PFSK-1 (cell line): ENCODE results near the gene MFSD6.

Experiments used
- FOXP2 ChIP-seq: optimal IDR thresholded peaks from 2 replicates; pipeline ENCODE3; 2011; ENCODE audit warnings: borderline replicate concordance, control low read depth, inconsistent platforms; ENCODE audit not compliant: insufficient read depth; ENCODE audit errors: extremely low read length, extremely low read depth
- POLR2AphosphoS5 ChIP-seq: IDR thresholded peaks from 2 replicates; pipeline ENCODE4 v1.6.1; 2012; ENCODE audit warnings: low read depth, mild to moderate bottlenecking, control low read depth, low read length, moderate library complexity
- SIN3A ChIP-seq: IDR thresholded peaks from 2 replicates; pipeline ENCODE4 v1.6.1; 2012; ENCODE audit warnings: mild to moderate bottlenecking, low read length, moderate library complexity, borderline replicate concordance; ENCODE audit not compliant: insufficient read depth
- TAF1 ChIP-seq: IDR thresholded peaks from 2 replicates; pipeline ENCODE4 v1.6.1; 2012; ENCODE audit warnings: low read length, control low read depth, borderline replicate concordance; ENCODE audit not compliant: insufficient read depth
- TF ChIP-seq, protein P1 (sequence below), 2 experiments: IDR thresholded peaks; 2 replicates each; pipeline versions ENCODE4 v1.6.1 to v1.8.0; 2011 to 2012; ENCODE audit warnings: low read depth in 2 of 2, low read length in 2 of 2, control low read depth in 1 of 2, inconsistent platforms in 1 of 2, mild to moderate bottlenecking in 1 of 2, moderate library complexity in 1 of 2; ENCODE audit not compliant: insufficient read depth in 1 of 2

The MFSD6 gene

DNA sequence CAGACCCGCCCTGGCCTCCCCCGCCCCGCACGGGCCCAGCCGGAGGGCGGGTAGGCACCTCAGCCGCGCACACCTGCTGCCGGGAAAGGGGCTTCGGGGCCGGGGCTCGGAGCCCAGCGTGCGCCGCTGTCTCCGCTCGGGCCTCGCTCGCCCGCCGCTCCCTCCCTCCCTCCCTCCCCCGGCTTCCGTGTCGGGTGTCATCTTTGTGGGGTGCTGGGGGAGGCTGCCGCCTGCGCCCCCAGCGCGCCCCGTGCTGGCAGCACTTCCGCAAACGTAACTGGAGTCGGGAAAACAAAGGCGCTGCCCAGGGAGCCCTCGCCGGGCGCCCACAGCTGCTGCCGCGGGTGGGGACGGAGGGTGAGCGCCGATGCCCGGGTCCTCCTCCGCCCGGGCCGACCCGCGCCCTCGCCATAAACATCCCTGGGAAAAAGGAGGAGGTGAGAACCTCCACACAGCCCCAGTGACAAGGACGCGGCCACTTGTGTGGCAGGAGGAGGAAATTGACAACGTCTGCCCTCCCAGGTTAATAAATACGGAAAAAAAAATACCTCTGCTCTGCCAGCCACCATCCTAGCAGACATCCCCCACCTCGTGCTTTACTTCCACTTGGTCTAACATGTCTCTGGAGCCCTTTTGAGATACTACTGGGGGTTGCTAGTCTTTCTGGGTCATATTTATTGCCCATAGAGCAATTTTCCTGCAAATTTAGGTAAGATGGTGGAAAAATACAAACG is 550 bp downstream of the MFSD6 start:
- no peak for TF ChIP-seq TAF1
- no peak for TF ChIP-seq SIN3A

GRCh38 chr2:190409616-190410015 is 1.5 kb downstream of the MFSD6 start:
- TF ChIP-seq POLR2AphosphoS5: no peak
- TF ChIP-seq, protein P1, sequence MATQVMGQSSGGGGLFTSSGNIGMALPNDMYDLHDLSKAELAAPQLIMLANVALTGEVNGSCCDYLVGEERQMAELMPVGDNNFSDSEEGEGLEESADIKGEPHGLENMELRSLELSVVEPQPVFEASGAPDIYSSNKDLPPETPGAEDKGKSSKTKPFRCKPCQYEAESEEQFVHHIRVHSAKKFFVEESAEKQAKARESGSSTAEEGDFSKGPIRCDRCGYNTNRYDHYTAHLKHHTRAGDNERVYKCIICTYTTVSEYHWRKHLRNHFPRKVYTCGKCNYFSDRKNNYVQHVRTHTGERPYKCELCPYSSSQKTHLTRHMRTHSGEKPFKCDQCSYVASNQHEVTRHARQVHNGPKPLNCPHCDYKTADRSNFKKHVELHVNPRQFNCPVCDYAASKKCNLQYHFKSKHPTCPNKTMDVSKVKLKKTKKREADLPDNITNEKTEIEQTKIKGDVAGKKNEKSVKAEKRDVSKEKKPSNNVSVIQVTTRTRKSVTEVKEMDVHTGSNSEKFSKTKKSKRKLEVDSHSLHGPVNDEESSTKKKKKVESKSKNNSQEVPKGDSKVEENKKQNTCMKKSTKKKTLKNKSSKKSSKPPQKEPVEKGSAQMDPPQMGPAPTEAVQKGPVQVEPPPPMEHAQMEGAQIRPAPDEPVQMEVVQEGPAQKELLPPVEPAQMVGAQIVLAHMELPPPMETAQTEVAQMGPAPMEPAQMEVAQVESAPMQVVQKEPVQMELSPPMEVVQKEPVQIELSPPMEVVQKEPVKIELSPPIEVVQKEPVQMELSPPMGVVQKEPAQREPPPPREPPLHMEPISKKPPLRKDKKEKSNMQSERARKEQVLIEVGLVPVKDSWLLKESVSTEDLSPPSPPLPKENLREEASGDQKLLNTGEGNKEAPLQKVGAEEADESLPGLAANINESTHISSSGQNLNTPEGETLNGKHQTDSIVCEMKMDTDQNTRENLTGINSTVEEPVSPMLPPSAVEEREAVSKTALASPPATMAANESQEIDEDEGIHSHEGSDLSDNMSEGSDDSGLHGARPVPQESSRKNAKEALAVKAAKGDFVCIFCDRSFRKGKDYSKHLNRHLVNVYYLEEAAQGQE (IDR thresholded peaks at IDR 0.05; ENCODE audit: insufficient read depth in 1 of 2, low read depth in 2 of 2, low read length in 2 of 2): no peak
- TF ChIP-seq FOXP2: no peak
- no peak for TF ChIP-seq SIN3A
- TF ChIP-seq TAF1: no peak

DNA sequence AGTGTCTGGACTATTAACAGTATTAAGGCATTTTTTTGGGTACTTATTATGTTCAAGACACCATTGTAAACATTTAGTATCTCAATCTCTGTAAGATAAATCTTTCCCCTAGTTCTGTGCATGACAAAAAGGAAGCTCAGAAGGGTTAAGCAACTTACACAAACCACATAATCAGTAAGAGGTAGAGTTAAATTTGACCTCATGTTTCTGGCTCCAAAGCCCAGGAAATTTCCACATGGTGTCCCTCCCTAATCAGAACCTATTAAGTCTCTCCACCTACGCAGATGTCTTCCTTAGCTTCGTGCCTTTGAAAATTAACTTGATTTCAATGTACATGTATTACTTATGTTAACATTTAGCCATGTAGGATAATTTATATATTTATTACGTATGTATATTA is 2.0 kb downstream of the MFSD6 start:
- TF ChIP-seq SIN3A: no peak

DNA sequence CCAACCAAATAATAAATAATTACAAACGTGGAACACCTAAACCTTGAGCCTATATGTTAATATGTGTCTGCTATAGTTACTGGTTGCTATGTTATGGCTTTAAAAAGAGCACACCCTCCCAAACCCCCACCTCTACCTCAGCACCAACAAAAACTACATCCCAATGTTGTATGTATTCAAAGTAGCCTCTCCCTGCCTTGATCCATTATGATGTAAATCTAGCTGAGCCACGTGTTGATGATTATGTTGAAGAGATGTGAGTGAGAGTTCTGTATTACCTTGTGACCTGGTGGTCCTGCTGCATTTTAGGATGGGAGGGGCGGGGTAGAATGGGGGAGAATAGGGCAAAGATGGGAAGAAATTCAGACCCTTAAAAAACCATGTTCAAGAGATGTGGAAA is 4.8 kb downstream of the MFSD6 start:
- TF ChIP-seq SIN3A: no peak
- no peak for TF ChIP-seq FOXP2
- TF ChIP-seq, protein P1 (IDR thresholded peaks at IDR 0.05; ENCODE audit: insufficient read depth in 1 of 2, low read depth in 2 of 2, low read length in 2 of 2): no peak
- TF ChIP-seq TAF1: no peak
- TF ChIP-seq POLR2AphosphoS5: no peak

- TF ChIP-seq TAF1: no peak
- TF ChIP-seq FOXP2: no peak
- TF ChIP-seq SIN3A: no peak
- no peak for TF ChIP-seq POLR2AphosphoS5
- TF ChIP-seq, protein P1 (IDR thresholded peaks at IDR 0.05; ENCODE audit: insufficient read depth in 1 of 2, low read depth in 2 of 2, low read length in 2 of 2): no peak
These were observed 5.3 kb downstream of the MFSD6 start for GRCh38 chr2:190413421-190413820.

GRCh38 chr2:190415251-190415650 is 7.1 kb downstream of the MFSD6 start:
- no peak for TF ChIP-seq FOXP2
- TF ChIP-seq TAF1: no peak
- TF ChIP-seq POLR2AphosphoS5: no peak
- TF ChIP-seq, protein P1 (IDR thresholded peaks at IDR 0.05; ENCODE audit: insufficient read depth in 1 of 2, low read depth in 2 of 2, low read length in 2 of 2): no peak
- TF ChIP-seq SIN3A: no peak
